ENCODE data around the gene TMSB10.

DNA sequence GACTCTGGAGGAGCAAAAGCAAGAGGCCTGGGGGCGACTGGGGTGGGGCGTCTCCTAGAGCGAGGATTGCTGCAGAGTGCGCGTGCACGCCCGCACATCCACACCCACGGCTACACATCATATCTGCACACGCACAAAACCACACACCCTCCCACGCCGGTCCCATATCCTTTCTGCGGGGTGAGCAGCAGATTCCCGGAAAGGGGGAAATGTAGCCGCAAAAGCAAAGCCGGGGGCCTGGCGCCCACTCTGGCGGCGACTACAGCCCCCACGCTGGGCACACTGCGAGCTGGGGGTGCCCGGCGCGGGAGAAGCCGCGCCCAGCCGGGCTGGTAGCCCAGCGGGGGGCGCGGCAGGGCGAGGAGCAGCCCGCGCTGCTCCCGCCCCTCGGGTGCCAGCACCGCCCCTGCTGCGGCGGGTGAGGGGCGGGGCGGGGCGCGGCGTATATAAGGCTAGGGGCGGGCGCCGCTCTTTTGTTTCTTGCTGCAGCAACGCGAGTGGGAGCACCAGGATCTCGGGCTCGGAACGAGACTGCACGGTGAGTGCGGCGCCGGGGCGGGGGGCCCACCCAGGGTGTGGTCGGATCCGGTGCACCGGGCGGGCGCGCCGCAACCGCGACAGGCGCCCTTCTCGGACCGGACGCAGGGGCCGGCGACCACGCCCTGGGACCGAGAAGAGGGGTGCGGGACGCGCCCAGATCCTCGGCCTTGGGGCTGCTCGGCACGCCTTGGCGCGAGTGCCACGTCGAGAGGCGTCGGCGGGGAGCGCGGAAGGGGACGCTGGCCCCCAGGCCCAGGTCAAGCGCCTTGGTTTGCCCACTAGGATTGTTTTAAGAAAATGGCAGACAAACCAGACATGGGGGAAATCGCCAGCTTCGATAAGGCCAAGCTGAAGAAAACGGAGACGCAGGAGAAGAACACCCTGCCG, at the start of gene TMSB10:
- peak; percentile 88 for TF ChIP-seq TAF1 (conservative IDR thresholded peaks at IDR 0.05)
- TF ChIP-seq, protein P1, sequence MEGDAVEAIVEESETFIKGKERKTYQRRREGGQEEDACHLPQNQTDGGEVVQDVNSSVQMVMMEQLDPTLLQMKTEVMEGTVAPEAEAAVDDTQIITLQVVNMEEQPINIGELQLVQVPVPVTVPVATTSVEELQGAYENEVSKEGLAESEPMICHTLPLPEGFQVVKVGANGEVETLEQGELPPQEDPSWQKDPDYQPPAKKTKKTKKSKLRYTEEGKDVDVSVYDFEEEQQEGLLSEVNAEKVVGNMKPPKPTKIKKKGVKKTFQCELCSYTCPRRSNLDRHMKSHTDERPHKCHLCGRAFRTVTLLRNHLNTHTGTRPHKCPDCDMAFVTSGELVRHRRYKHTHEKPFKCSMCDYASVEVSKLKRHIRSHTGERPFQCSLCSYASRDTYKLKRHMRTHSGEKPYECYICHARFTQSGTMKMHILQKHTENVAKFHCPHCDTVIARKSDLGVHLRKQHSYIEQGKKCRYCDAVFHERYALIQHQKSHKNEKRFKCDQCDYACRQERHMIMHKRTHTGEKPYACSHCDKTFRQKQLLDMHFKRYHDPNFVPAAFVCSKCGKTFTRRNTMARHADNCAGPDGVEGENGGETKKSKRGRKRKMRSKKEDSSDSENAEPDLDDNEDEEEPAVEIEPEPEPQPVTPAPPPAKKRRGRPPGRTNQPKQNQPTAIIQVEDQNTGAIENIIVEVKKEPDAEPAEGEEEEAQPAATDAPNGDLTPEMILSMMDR (IDR thresholded peaks at IDR 0.05; ENCODE audit: low read depth, low read length, missing input control), result peak; percentile 4
- no peak for TF ChIP-seq HNF4G (IDR thresholded peaks at IDR 0.05)
- no peak for TF ChIP-seq YY1 (IDR thresholded peaks at IDR 0.05)
- TF ChIP-seq FOXA2 (IDR thresholded peaks at IDR 0.05), result no peak
- no peak for TF ChIP-seq SP1 (IDR thresholded peaks at IDR 0.05)
- no peak for TF ChIP-seq RXRA (IDR thresholded peaks at IDR 0.05)
- TF ChIP-seq, protein P2, sequence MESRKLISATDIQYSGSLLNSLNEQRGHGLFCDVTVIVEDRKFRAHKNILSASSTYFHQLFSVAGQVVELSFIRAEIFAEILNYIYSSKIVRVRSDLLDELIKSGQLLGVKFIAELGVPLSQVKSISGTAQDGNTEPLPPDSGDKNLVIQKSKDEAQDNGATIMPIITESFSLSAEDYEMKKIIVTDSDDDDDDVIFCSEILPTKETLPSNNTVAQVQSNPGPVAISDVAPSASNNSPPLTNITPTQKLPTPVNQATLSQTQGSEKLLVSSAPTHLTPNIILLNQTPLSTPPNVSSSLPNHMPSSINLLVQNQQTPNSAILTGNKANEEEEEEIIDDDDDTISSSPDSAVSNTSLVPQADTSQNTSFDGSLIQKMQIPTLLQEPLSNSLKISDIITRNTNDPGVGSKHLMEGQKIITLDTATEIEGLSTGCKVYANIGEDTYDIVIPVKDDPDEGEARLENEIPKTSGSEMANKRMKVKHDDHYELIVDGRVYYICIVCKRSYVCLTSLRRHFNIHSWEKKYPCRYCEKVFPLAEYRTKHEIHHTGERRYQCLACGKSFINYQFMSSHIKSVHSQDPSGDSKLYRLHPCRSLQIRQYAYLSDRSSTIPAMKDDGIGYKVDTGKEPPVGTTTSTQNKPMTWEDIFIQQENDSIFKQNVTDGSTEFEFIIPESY (IDR thresholded peaks at IDR 0.05), result no peak

Measured in liver (tissue), 3 donors.